ENCODE data around the gene TRIM9.
"Not testable (repeated sequence)": the region's sequence is repeated elsewhere in the genome, so short reads cannot be mapped to it uniquely, and the experiment has no call there.

TRIM9 gene

GRCh38 chr14:50961605-50962221 is 133.2 kb downstream of the TRIM9 start:
- no peak for DNase-seq

GRCh38 chr14:50957296-50957695 is 137.6 kb downstream of the TRIM9 start:
- peak; percentile 8 to 52 for DNase-seq

- not testable (repeated sequence) for DNase-seq
Observed at GRCh38 chr14:50956421-50956820, 138.5 kb downstream of the TRIM9 start.

GRCh38 chr14:50955373-50956043 is 139.4 kb downstream of the TRIM9 start:
- peak; percentile 85 to 87 for DNase-seq

- peak; percentile 35 to 45 for DNase-seq
Observed at GRCh38 chr14:50954811-50955372, 140.0 kb downstream of the TRIM9 start.

GRCh38 chr14:50953502-50953901 is 141.4 kb downstream of the TRIM9 start:
- DNase-seq = no peak

DNA sequence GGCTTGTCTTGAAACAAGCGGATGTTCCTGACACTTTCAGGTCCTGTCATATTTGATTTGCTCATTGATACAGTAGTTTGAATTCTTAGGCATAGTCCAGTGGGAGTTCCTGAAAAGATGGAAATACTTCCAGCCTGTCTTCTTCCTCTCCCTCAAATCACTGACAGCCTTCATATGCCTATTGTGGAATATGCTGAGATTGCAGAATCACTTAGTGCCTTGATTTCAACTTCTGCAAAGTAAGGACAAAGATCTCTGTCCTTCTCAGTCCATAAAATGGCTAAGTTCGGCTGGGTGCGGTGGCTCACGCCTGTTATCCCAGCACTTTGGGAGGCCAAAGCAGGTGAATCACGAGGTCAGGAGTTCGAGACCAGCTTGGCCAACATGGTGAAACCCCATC is 143.9 kb downstream of the TRIM9 start:
- no peak for DNase-seq

DNA sequence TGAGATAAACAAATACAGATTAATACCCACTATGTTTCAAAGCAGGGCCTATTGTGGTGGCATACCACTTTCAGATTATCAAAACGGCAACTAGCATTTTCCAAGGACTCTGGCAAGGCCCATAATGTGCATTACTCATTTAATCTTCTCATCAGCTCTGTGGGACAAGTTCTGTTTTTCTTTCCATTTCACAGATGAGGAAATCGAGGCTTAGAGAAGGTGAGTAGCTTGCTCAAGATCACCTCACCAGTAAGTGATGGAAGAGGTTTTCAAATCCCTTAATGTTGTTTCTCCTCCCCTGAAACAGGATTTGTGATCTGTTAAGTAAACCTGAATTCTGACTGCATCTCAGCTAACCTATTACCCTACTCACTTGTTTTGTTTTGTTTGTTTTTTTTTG is 146.7 kb downstream of the TRIM9 start:
- DNase-seq = no peak

- DNase-seq = no peak
Observed at GRCh38 chr14:50947446-50947845, 147.5 kb downstream of the TRIM9 start.

DNA sequence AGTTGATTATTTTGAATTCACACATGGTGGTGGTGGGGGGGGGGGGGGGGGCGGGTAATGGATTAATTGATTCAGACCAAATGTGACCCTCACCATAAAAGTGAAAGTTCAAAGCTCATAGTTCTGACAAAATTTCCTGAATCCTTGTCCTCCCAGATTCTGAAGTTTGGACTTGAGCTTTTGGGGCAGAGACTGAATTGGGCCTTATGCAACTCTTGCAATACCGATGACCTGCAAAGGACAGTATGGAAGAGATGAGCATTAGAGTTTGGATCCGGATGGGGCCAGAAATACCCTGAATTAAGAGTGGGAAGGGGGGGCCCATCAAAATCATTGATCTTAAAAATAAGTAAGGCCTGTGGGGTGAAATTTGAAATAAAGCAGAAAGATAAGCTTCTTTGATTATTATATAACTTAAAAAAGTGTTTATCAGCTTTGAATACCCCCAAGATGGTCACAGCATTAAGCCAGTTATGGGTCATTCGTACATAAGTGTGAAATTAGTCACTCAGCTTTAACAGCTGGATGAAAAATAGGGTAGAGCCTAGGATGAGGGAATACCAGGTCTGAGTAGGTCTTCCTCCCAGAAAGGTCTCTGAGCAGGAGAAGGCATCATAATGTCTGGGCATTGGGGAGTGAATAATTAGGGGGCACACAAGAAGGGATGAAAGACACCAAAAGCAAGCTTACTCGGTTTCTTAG is 148.5 kb downstream of the TRIM9 start:
- no peak for DNase-seq

- DNase-seq = peak; percentile 9 to 41
Observed at GRCh38 chr14:50944647-50945413, 150.1 kb downstream of the TRIM9 start.

GRCh38 chr14:50943943-50944646 is 150.8 kb downstream of the TRIM9 start, which contains the start of gene PYGL:
TSS of gene PYGL (minus strand) at chr14:50944483. CDS start at chr14:50944403, 80 bp downstream.
- peak; percentile 37 to 61 for DNase-seq

DNA sequence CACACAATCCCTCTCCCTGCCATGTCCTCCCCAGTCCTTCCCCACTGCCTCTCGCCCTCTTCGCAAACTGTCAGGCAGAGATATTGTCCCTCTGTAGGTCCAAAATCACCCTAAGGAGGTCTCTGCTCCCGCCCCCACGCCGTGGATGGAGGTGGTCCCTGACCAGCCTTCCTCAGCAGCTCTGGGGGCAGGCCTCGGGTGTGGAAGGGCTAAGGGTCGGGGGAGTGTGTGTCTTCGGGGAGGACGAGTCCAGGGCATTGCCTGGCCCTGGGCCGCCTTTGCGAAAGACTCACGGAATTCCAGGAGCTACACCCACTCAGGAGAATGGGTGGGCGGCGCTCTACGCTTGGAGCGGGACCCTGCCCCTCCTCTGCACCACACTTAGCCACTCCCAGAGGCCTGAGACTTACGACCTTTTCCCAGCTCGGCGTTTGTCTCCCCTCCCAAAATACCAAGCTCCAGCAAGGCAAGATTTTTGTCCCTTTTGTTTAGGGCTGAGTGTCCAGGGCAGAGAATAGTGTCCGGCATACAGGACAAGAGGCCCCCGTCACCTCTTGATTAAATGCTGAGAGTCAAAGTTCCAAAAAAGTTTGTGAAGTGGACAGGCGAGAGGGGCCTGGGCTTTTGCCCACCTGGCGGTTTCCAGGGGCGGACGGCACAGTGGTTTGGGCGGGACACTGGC is 151.5 kb downstream of the TRIM9 start:
- DNase-seq = no peak

DNA sequence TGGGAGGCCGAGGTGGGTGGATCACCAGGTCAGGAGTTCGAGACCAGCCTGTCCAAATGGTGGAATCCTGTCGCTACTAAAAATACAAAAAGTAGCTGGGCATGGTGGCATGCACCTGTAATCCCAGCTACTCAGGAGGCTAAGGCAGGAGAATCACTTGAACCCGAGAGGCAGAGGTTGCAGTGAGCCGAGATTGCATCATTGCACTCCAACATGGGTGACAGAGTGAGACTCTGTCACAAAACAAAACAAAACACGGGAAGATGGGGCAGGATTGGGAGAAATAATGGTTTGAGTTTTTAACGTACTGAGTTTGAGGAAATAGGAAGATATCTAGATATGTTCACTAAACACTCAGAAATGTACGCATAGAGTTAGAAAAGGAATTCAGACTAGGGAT is 153.3 kb downstream of the TRIM9 start:
- DNase-seq = not testable (repeated sequence)

DNA sequence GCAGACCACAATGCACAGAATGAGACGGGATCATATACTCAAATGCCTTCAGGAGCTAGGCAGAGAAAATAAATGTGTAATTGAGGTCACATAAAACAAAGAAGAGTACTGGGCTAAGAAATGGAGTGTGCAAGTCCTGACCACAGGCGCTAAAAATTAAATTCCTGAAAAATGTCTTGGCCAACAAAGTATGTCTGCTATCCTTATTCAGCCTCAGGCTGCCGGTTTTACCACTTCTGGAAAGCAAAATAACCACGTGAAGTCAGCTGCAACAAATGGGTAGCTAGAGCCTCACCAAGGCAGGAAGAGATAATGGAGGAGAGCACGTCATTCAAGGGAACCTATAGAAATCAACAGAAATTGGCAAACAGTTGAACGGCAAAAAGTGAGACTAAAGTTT is 153.8 kb downstream of the TRIM9 start:
- DNase-seq = no peak

DNA sequence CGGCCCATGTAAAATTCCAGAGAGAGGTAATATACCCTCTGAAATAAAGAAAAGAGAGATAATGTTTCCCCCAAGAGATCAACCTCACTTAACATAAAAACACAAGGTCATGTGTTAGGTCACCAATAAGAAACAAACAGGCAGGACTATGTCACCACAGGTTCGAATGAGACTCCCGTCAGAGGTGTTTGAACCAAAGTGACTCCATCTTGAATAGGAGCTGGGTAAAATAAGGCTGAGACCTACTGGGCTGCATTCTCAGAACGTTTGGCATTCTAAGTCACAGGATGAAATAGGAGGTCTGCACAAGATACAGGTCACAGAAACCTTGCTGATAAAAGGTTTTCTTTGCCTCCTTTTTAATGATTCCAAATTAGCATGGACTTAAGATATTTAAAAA is 157.1 kb downstream of the TRIM9 start:
- DNase-seq = no peak

DNA sequence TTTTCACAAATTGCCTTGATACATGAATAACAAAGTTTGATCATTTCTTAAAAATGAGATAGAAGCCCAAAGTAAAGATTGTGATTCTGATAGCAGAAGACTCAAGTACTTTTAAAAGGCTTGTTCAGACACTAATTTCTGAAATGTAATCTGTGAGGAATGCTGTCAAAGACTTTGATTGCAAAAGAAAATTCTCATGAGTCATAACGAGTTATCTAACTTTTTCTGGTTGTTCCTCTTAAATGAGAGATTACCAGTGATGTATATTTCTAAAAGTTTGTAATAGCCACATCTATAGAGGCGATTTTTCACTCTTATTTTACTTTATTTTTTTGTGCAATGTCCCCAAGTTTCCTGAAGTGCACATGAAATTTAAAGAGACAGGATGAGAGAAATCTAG is 157.6 kb downstream of the TRIM9 start:
- no peak for DNase-seq

DNA sequence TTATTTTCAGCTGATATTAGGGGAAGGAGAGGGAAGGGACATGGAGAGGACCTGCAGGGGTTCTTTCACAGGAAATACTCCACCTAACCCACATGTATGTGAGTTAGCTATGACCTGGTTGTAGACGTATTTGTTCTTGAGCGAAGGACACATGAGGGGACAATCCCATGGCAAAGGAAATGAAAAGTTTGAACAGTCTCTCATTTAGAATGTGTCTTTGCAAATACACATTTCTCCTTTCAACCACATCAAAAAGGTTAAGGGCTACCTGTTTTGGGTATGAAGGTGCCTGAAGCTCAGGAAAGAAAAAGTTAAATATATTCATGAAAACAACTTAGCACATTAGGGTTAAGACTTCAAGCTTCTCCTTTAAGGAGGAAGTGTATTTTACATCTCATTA is 158.0 kb downstream of the TRIM9 start:
- no peak for DNase-seq

- DNase-seq = no peak
Observed at GRCh38 chr14:50936016-50936340, 158.9 kb downstream of the TRIM9 start.

GRCh38 chr14:50935126-50936015 is 159.5 kb downstream of the TRIM9 start:
- DNase-seq = no peak
